Activated naive CD4-positive, alpha-beta T cell (primary cell): ENCODE measurements around the gene C19orf53.

ENCODE experiments used
- DNase-seq, 4 experiments: peaks; one replicate each; lab custom pipeline; 2025; lab: John Stamatoyannopoulos, UW

The C19orf53 gene

GRCh38 chr19:13826652-13827235 is 52.5 kb downstream of the C19orf53 start:
- no peak for DNase-seq

DNA sequence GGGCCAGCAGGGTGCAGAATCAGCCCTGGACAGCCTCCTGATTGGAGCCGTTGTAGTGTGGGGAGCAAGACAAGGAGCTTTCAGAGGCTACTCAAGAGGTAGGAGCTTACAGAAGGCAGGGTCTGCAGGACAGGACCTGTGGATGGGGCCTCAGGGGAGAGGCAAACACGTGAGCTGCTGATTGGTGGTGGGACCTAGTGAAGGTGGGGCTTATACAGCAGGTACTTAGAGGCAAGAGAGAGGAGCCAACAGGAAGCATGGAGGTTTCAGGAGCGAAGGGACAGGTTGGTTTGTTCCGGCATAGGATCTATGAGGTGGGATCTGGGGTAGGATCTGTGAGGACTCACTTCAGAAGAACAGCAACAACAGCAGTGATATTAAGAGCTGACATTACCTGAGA is 53.4 kb downstream of the C19orf53 start:
- DNase-seq = no peak
